Sigmoid colon (tissue), 7 donors: ENCODE data around the gene BBOF1. TPM values are rescaled to one million over a fixed set of nuclear protein-coding genes. Genes with fewer than 3 reads are reported as not detected.
A peak's percentile ranks its signal among the peaks of the same experiment; 100 is the strongest.

Source experiments
- DNase-seq: peaks from one replicate; pipeline ENCODE4 v3.0.0-alpha.2; 2019
- H3K27ac ChIP-seq, 4 donors: fragments of 200-600 bp; sonication (generic); one replicate each; pipeline ENCODE4 v1.5.1; 2016 to 2019; ENCODE audit warnings: mild to moderate bottlenecking in 1 of 4
- H3K27me3 ChIP-seq, 3 donors: fragments of 200-600 bp; sonication (generic); one replicate each; pipeline ENCODE4 v1.5.1; 2019; ENCODE audit warnings: mild to moderate bottlenecking in 1 of 3
- H3K36me3 ChIP-seq, 4 donors: fragments of 200-600 bp; sonication (generic); one replicate each; pipeline ENCODE4 v1.5.1; 2016 to 2019
- H3K4me1 ChIP-seq, 4 donors: fragments of 200-600 bp; sonication (generic); one replicate each; pipeline ENCODE4 v1.5.1; 2017 to 2019
- H3K4me3 ChIP-seq, 4 donors: fragments of 200-600 bp; sonication (generic); one replicate each; pipeline ENCODE4 v1.5.1; 2017 to 2019; ENCODE audit warnings: mild to moderate bottlenecking in 2 of 4, moderate library complexity in 1 of 4
- H3K9me3 ChIP-seq, 4 donors: fragments of 200-600 bp in 3 of 4; sonication (generic) in 3 of 4; one replicate each; pipeline versions ENCODE4 v1.5.1 to v1.6.1; 2013 to 2019
- EP300 ChIP-seq, 4 donors: sonication (generic); formaldehyde crosslinking; IDR thresholded peaks; one replicate each; pipeline ENCODE4 v1.6.1; 2017; ENCODE audit warnings: antibody characterized with exemption in 4 of 4
- POLR2A ChIP-seq, 2 donors: fragments of 450-650 bp; IDR thresholded peaks; one replicate each; pipeline ENCODE4 v1.6.1; 2016; ENCODE audit warnings: antibody characterized with exemption in 2 of 2, mild to moderate bottlenecking in 2 of 2, moderate library complexity in 2 of 2
- POLR2AphosphoS5 ChIP-seq, 4 donors: sonication (generic); formaldehyde crosslinking; IDR thresholded peaks; one replicate each; pipeline ENCODE4 v1.6.1; 2017; ENCODE audit warnings: antibody characterized with exemption in 4 of 4
- WGBS, 2 donors: extraction: QIAGEN DNeasy Blood & Tissue Kit; methylation state at CpG; one replicate each; pipeline ENCODE4 v1.1.7; 2013; 5-methylcytosine and 5-hydroxymethylcytosine counted together
- intact Hi-C: fragments of 100-400 bp; cut with DNase I; formaldehyde crosslinking; loops from one replicate; pipeline ENCODE4 v1.15.1; 2023
- polyA plus RNA-seq, 3 donors: library from polyadenylated mRNA; stranded (reverse); fragments of 200-250 nt; gene quantifications; one replicate each; pipeline ENCODE4 v1.2.3, GENCODE V29; 2013
- total RNA-seq, 4 donors: library from RNA; depleted of rRNA; stranded (reverse); fragments of >200 nt; gene quantifications; one replicate each; pipeline ENCODE4 v1.1.0, GENCODE V29; 2016
- TF ChIP-seq, protein P1 (sequence below), 4 experiments: fragments of 450-650 bp in 3 of 4; fragments of 200-600 bp in 1 of 4; IDR thresholded peaks; one replicate each; pipeline ENCODE4 v1.5.1; 2016 to 2019; ENCODE audit warnings: antibody characterized with exemption in 4 of 4, mild to moderate bottlenecking in 3 of 4, moderate library complexity in 2 of 4
- donor health status: healthy with polysubstance abuse.
- donor health status: Bipolar disorder and iron deficiency.
- donor health status: healthy.

BBOF1 gene
- total and polyA plus RNA-seq, 7 donors, result 2.5 to 13.6 (median 8.9) TPM

DNA sequence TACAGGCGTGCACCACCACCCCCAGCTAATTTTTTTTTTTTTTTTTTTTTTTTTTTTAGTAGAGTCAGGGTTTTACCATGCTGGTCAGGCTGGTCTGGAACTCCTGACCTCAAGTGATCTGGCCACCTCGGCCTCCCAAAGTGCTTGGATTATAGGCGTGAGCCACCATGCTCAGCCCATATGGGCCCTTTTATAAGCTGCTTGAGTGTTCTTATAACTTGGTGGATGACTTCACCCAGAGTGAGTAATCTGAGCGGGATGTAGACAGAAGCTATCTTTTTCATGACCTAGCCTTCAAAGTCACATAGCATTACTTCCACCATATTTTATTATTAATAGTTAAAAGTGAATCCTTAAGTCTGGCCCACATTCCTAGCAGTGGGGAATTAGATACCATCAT lies 16.4 kb downstream of the BBOF1 start:
- Histone ChIP-seq H3K27me3 (no peaks in the 10 kb centered on the region), H3K4me1 (no peaks in the 10 kb centered on the region), H3K27ac (no peak overlapping the region), H3K4me3 (no peak overlapping the region), H3K36me3 (peaks cover 0 to 16% (median 0%) of the 10 kb centered on the region in 4 donors), H3K9me3 (no peaks in the 10 kb centered on the region)
- TF ChIP-seq EP300 (IDR thresholded peaks at IDR 0.05), result no peak
- no peak for TF ChIP-seq POLR2A (IDR thresholded peaks at IDR 0.05)
- TF ChIP-seq, protein P1, sequence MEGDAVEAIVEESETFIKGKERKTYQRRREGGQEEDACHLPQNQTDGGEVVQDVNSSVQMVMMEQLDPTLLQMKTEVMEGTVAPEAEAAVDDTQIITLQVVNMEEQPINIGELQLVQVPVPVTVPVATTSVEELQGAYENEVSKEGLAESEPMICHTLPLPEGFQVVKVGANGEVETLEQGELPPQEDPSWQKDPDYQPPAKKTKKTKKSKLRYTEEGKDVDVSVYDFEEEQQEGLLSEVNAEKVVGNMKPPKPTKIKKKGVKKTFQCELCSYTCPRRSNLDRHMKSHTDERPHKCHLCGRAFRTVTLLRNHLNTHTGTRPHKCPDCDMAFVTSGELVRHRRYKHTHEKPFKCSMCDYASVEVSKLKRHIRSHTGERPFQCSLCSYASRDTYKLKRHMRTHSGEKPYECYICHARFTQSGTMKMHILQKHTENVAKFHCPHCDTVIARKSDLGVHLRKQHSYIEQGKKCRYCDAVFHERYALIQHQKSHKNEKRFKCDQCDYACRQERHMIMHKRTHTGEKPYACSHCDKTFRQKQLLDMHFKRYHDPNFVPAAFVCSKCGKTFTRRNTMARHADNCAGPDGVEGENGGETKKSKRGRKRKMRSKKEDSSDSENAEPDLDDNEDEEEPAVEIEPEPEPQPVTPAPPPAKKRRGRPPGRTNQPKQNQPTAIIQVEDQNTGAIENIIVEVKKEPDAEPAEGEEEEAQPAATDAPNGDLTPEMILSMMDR (IDR thresholded peaks at IDR 0.05), result no peak
- TF ChIP-seq POLR2AphosphoS5 (IDR thresholded peaks at IDR 0.05), result no peak
- 93 to 95% methylated on average over 4 of the region's 4 CpGs for WGBS, 2 donors
- intact Hi-C loops, result loop anchor here (5.0 kb wide), 1 partner anchor 83 kb away; the partner anchor contains the start of genes COQ6 and FAM161B
- no peak for DNase-seq

DNA sequence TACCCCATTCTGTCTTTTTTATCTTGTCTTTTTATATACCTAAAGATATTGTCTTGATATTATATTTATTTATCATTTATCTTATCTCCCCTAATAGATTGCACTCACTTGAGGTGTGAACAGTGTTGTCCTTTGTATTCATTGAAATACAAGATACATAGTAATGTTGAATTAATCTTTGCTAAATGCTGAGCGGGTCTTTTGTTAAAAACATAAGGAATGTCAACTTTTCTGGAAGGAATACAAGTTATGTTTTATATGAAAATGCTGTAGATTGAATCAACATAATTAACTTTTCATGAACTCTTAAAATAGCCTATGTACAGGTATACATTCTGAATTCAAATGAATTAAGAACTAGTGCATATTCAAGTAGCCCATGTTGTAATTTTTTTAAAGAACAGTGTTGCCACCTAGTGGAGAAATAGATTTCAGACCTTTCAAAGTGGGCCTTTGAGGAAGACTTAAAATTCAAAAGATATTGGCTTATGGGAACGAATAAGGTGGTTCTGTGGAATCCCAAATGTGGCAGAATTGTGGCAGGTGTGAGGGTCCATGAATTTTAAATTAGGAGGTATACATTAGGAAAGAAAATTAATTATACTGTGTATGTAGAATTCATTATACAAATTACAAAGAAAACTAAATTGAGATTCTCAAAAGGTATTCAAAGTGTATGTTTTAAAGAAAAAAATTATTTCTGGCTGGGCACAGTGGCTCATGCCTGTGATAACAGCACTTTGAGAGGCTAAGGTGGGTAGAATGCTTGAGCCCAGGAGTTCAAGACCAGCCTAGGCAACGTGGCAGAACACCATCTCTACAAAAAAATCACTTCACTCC lies 19.1 kb downstream of the BBOF1 start:
- Histone ChIP-seq H3K27ac (no peak overlapping the region), H3K9me3 (no peaks in the 10 kb centered on the region), H3K27me3 (no peaks in the 10 kb centered on the region), H3K4me1 (no peaks in the 10 kb centered on the region), H3K4me3 (no peak overlapping the region), H3K36me3 (peaks cover 0 to 27% (median 0%) of the 10 kb centered on the region in 4 donors)
- 68 to 69% methylated on average over 3 of the region's 3 CpGs for WGBS, 2 donors
- TF ChIP-seq, protein P1 (IDR thresholded peaks at IDR 0.05), result peak; percentile 17 to 60 (median 52)
- no peak for TF ChIP-seq POLR2AphosphoS5 (IDR thresholded peaks at IDR 0.05)
- DNase-seq, result no peak
- intact Hi-C loops, result loop anchor here (5.0 kb wide), 1 partner anchor 86 kb away; the partner anchor contains the start of genes COQ6 and FAM161B

GRCh38 chr14:74042296-74042695 lies 23.1 kb downstream of the BBOF1 start:
- Histone ChIP-seq H3K4me3 (no peak overlapping the region), H3K9me3 (no peaks in the 10 kb centered on the region), H3K27me3 (no peaks in the 10 kb centered on the region), H3K4me1 (no peaks in the 10 kb centered on the region), H3K36me3 (peaks cover 0 to 25% (median 0%) of the 10 kb centered on the region in 4 donors), H3K27ac (no peak overlapping the region)
- WGBS, 2 donors, result 30 to 73% methylated on average over 2 of the region's 2 CpGs
- no peak for DNase-seq
- intact Hi-C loops, result no loop called here
- TF ChIP-seq, protein P1 (IDR thresholded peaks at IDR 0.05), result no peak
- no peak for TF ChIP-seq EP300 (IDR thresholded peaks at IDR 0.05)
- no peak for TF ChIP-seq POLR2AphosphoS5 (IDR thresholded peaks at IDR 0.05)
- no peak for TF ChIP-seq POLR2A (IDR thresholded peaks at IDR 0.05)

DNA sequence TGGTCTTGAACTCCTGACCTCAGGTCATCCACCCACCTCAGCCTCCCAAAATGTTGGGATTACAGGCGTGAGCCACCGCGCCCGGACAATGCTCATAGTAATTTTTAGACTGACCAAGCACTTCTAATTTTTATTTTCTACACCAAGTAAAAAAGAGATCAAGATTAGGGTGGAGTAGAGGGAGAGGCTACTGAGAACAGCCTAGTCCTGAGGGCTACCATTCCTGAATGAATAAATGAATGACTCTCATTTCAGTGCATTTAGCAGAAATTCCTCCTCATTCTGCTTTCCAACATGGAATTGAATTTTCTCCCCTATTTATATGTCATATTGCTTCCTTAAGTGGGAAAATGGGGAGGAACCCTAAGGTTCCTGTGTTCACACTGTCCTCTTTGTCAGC lies 26.4 kb downstream of the BBOF1 start:
- Histone ChIP-seq H3K27ac (no peak overlapping the region), H3K36me3 (peaks cover 0 to 36% (median 0%) of the 10 kb centered on the region in 4 donors), H3K9me3 (no peaks in the 10 kb centered on the region), H3K27me3 (no peaks in the 10 kb centered on the region), H3K4me1 (no peaks in the 10 kb centered on the region), H3K4me3 (no peak overlapping the region)
- 98 to 99% methylated on average over 4 of the region's 4 CpGs for WGBS, 2 donors
- DNase-seq, result no peak
- TF ChIP-seq POLR2A (IDR thresholded peaks at IDR 0.05), result no peak
- TF ChIP-seq, protein P1 (IDR thresholded peaks at IDR 0.05), result no peak
- no peak for TF ChIP-seq EP300 (IDR thresholded peaks at IDR 0.05)
- intact Hi-C loops, result no loop called here
